Activated naive CD4-positive, alpha-beta T cell (primary cell): Measurements from ENCODE around the gene MAPK7.

Source experiments
- DNase-seq, 4 experiments: peaks; one replicate each; lab custom pipeline; 2025; lab: John Stamatoyannopoulos, UW

The MAPK7 gene

DNA sequence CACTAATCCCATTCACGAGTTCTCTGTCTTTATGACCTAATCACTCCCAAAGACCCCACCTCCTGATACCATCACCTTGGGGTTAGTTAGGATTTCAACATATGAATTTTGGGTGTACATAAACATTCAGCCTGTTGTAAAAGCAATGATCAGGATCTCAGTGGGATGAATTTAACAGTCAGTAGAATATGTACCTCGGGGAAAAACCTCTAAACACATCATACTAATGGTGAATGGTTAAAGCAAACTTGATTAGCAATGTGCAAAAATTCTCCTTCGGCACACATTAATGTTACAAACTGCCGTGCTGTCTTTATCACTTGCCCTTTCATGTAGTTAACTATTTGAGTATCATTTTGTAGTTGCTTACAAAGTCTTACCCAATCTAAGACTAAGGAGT, 42.9 kb downstream of the MAPK7 start:
- DNase-seq, result no peak

DNA sequence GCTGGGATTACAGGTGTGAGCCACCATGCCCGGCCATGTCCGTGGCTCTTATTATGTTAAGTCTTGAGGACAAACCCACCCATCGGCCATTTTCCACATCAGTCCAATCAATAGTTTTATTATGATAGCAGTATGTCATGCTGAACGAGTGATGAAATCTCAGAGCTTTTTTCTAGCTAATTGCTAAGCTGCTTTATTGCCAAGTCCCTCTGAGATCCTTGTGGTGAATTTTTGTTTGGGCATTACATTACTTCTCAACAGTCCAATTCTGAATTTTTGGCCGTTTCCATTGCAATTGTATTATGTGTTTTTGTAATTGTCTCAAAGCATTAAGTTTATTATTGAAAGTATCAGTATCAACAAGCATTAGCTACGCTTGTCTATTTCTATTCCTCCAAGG, 43.6 kb downstream of the MAPK7 start:
- DNase-seq, result no peak

DNA sequence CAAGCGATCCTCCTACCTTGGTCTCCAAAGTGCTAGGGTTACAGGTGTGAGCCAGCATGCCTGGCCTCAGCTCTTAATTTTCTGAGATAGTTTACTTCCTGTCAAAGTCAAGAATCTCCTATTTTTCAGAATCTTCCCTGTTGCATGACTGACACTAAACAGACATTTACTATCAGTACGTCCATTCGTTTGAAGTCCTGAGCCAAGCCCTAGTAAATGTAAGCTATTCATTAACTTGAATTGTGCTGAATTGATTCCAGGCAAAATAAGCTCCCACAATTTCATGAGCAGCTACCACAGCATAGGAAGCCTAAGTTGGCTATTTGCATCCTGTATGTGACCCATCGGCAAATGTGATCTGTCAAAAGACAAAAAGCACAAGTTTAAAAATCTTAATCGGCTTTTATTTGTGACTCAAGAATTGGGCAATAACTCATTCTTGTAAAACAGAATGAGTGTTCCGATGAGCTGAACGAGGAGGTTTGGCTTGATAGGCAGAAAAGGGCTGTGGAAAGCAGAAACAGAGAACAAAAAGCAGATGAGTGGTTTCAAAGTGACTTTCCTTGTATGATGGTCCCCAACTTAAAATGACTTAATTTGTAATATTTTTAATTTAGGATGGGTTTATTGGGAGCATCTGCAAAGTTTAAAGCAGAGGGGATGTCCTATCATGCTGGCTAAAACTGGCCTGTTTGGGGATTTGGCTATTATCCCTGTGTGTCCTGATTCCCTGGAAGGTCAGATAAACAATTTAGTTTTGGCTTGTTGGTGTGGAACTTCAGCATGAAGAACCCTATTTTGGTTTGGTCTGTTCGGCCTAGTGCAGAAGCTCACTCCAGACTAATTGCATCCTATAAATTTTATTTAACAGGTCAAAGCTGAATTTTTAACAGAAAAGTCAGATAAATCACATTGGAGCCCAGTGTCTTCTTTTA, 46.9 kb downstream of the MAPK7 start:
- no peak for DNase-seq

DNA sequence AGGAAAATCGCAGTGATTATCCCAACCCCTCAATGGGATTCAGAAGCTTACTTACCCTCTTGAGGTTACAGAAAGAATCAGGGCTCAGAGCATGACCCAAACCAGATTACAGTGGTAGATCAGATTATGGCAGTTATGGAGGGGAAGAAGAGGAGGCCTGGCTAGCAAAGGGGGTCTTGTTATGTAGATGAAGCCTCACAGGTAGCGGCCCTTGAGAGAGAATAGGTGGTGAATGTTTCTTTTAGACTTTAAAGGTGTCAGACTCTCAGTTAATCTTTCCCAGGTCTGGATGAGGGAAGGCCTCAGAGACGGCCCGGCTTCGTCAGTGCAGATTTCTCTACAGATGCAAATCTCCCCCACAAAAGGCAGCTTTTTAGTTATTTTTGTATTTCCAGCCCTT, 48.3 kb downstream of the MAPK7 start:
- DNase-seq, result no peak

DNA sequence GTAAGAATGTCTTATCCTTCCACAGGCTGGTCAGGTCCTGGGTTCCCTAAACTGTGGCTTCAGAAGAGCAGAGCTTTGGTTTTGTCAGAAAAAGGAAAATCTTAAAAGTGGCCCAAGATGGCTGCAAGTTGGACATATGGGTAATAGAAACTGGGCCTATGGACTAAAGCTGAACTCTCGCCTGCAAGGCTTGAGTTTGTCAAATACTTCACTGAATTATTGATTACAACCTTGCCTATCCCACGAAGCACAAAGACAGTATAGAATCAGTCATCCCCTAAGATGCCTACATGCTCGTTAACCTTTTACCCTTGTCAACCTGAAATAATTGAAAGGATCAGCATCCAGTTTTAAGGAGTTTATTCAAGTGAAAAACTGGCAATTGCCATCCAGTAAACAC, 53.4 kb downstream of the MAPK7 start:
- no peak for DNase-seq
